Ovary (tissue), 3 donors: ENCODE results near the gene TRIM3.

Experiments used
- CTCF ChIP-seq, 3 donors: fragments of 450-650 bp in 2 of 3; fragments of 200-600 bp in 1 of 3; IDR thresholded peaks; one replicate each; pipeline versions ENCODE4 v1.5.1 to v1.8.0; 2016 to 2022; ENCODE audit warnings: antibody characterized with exemption in 3 of 3, mild to moderate bottlenecking in 1 of 3
- POLR2A ChIP-seq: fragments of 450-650 bp; IDR thresholded peaks from one replicate; pipeline ENCODE4 v1.6.1; 2017; ENCODE audit warnings: antibody characterized with exemption, mild to moderate bottlenecking, moderate library complexity
- donor health status: DM: no; HTN: no; CAD: no.

GRCh38 chr11:6482441-6482840, 8.7 kb upstream of the TRIM3 start:
- TF ChIP-seq POLR2A (no peak), CTCF (IDR thresholded peaks at IDR 0.05) (no peak)
